ENCODE results near the gene CCND1.

The CCND1 gene

GRCh38 chr11:69648679-69649575 lies 8.0 kb downstream of the CCND1 start:
- DNase-seq (ENCODE audit: low spot score), result no peak
- Histone ChIP-seq H3K4me1 (ENCODE audit: insufficient read depth, poor library complexity, severe bottlenecking) (peaks cover 2% of the 10 kb centered on the region), H3K36me3 (ENCODE audit: low read depth) (peaks cover 100% of the 10 kb centered on the region), H3K9me3 (ENCODE audit: severe bottlenecking) (no peaks in the 10 kb centered on the region), H3K4me3 (ENCODE audit: severe bottlenecking) (no peak overlapping the region), H3K27me3 (ENCODE audit: insufficient read depth, poor library complexity, severe bottlenecking) (no peaks in the 10 kb centered on the region), H3K27ac (ENCODE audit: poor library complexity, severe bottlenecking) (no peak overlapping the region)
- no peak for ATAC-seq (ENCODE audit: low read depth)
- no peak for TF ChIP-seq CTCF (IDR thresholded peaks at IDR 0.05; ENCODE audit: poor library complexity, severe bottlenecking)

- H3K9me3 ChIP-seq (ENCODE audit: severe bottlenecking), result no peaks in the 10 kb centered on the region
- H3K36me3 ChIP-seq (ENCODE audit: low read depth), result peaks cover 97% of the 10 kb centered on the region
Observed at GRCh38 chr11:69649576-69649900, 8.6 kb downstream of the CCND1 start.

GRCh38 chr11:69650081-69650831 lies 9.3 kb downstream of the CCND1 start:
- Histone ChIP-seq H3K4me1 (ENCODE audit: insufficient read depth, poor library complexity, severe bottlenecking) (peaks cover 4% of the 10 kb centered on the region), H3K9me3 (ENCODE audit: severe bottlenecking) (no peaks in the 10 kb centered on the region), H3K27me3 (ENCODE audit: insufficient read depth, poor library complexity, severe bottlenecking) (no peaks in the 10 kb centered on the region), H3K27ac (ENCODE audit: poor library complexity, severe bottlenecking) (no peak overlapping the region), H3K36me3 (ENCODE audit: low read depth) (peaks cover 90% of the 10 kb centered on the region), H3K4me3 (ENCODE audit: severe bottlenecking) (no peak overlapping the region)
- DNase-seq (ENCODE audit: low spot score) (peak; percentile 49), ATAC-seq (ENCODE audit: low read depth) (no peak)
- no peak for TF ChIP-seq CTCF (IDR thresholded peaks at IDR 0.05; ENCODE audit: poor library complexity, severe bottlenecking)

More at GRCh38 chr11:69649576-69649900, 8.6 kb downstream of the CCND1 start:
- no peak for TF ChIP-seq CTCF (IDR thresholded peaks at IDR 0.05; ENCODE audit: poor library complexity, severe bottlenecking)
- Histone ChIP-seq H3K4me3 (ENCODE audit: severe bottlenecking) (no peak overlapping the region), H3K27me3 (ENCODE audit: insufficient read depth, poor library complexity, severe bottlenecking) (no peaks in the 10 kb centered on the region), H3K4me1 (ENCODE audit: insufficient read depth, poor library complexity, severe bottlenecking) (peaks cover 2% of the 10 kb centered on the region), H3K27ac (ENCODE audit: poor library complexity, severe bottlenecking) (no peak overlapping the region)
- ATAC-seq (ENCODE audit: low read depth) (no peak), DNase-seq (ENCODE audit: low spot score) (peak; percentile 41)

- peak; percentile 56 for DNase-seq (ENCODE audit: low spot score)
- H3K36me3 ChIP-seq (ENCODE audit: low read depth), result peaks cover 84% of the 10 kb centered on the region
- peaks cover 4% of the 10 kb centered on the region for H3K4me1 ChIP-seq (ENCODE audit: insufficient read depth, poor library complexity, severe bottlenecking)
- no peaks in the 10 kb centered on the region for H3K27me3 ChIP-seq (ENCODE audit: insufficient read depth, poor library complexity, severe bottlenecking)
- no peak overlapping the region for H3K27ac ChIP-seq (ENCODE audit: poor library complexity, severe bottlenecking)
- no peak for ATAC-seq (ENCODE audit: low read depth)
- H3K4me3 ChIP-seq (ENCODE audit: severe bottlenecking), result no peak overlapping the region
- no peaks in the 10 kb centered on the region for H3K9me3 ChIP-seq (ENCODE audit: severe bottlenecking)
- no peak for TF ChIP-seq CTCF (IDR thresholded peaks at IDR 0.05; ENCODE audit: poor library complexity, severe bottlenecking)
Observed at GRCh38 chr11:69650832-69651344, 9.9 kb downstream of the CCND1 start.
